Esophagus squamous epithelium (tissue), 5 donors: ENCODE measurements around the gene RASL10B. TPM values are rescaled to one million over a fixed set of nuclear protein-coding genes. Genes with fewer than 3 reads are reported as not detected.

ENCODE experiments used
- DNase-seq: peaks from one replicate; lab custom pipeline; 2025; lab: John Stamatoyannopoulos, UW
- H3K27ac ChIP-seq, 4 donors: fragments of 200-600 bp; sonication (generic); one replicate each; pipeline ENCODE4 v1.5.1; 2016 to 2019; ENCODE audit warnings: mild to moderate bottlenecking in 1 of 4
- H3K27me3 ChIP-seq, 4 donors: fragments of 200-600 bp; sonication (generic); 1 replicate in 3 of 4; 2 replicates in 1 of 4; pipeline versions ENCODE4 v1.5.1 to v1.6.0; 2017 to 2021; ENCODE audit warnings: antibody characterized with exemption in 1 of 4
- H3K36me3 ChIP-seq, 3 donors: fragments of 200-600 bp; sonication (generic); one replicate each; pipeline ENCODE4 v1.5.1; 2016 to 2019
- H3K4me1 ChIP-seq, 3 donors: fragments of 200-600 bp; sonication (generic); one replicate each; pipeline ENCODE4 v1.5.1; 2017 to 2019
- H3K4me3 ChIP-seq, 4 donors: fragments of 200-600 bp; sonication (generic); 1 replicate in 3 of 4; 2 replicates in 1 of 4; pipeline ENCODE4 v1.5.1; 2016 to 2019; ENCODE audit warnings: mild to moderate bottlenecking in 2 of 4, moderate library complexity in 1 of 4
- H3K9me3 ChIP-seq, 3 donors: fragments of 200-600 bp; sonication (generic); one replicate each; pipeline ENCODE4 v1.5.1; 2016 to 2019
- POLR2A ChIP-seq, 4 donors: fragments of 450-650 bp; IDR thresholded peaks; one replicate each; pipeline ENCODE4 v1.6.1; 2017; ENCODE audit warnings: antibody characterized with exemption in 4 of 4, mild to moderate bottlenecking in 4 of 4, moderate library complexity in 3 of 4
- WGBS, 2 donors: methylation state at CpG; one replicate each; pipeline ENCODE4 v1.1.5; 2018; 5-methylcytosine and 5-hydroxymethylcytosine counted together
- intact Hi-C: fragments of 100-400 bp; cut with DNase I; formaldehyde crosslinking; loops from one replicate; pipeline ENCODE4 v1.15.0; 2022
- total RNA-seq, 4 donors: library from RNA; depleted of rRNA; stranded (reverse); fragments of >200 nt; gene quantifications; one replicate each; pipeline ENCODE4 v1.1.0, GENCODE V29; 2016
- TF ChIP-seq, protein P1 (sequence below), 6 experiments: fragments of 450-650 bp in 4 of 6; fragments of 200-600 bp in 2 of 6; sonication (generic) in 2 of 6; IDR thresholded peaks; one replicate each; pipeline ENCODE4 v1.5.1; 2016 to 2019; ENCODE audit warnings: antibody characterized with exemption in 6 of 6, mild to moderate bottlenecking in 4 of 6, moderate library complexity in 4 of 6
- donor health status: DM: yes; HTN: yes; CAD: no.

The RASL10B gene
- total RNA-seq, 4 donors from 2014 or later: 0.34 to 1.5 (median 0.89) TPM

DNA sequence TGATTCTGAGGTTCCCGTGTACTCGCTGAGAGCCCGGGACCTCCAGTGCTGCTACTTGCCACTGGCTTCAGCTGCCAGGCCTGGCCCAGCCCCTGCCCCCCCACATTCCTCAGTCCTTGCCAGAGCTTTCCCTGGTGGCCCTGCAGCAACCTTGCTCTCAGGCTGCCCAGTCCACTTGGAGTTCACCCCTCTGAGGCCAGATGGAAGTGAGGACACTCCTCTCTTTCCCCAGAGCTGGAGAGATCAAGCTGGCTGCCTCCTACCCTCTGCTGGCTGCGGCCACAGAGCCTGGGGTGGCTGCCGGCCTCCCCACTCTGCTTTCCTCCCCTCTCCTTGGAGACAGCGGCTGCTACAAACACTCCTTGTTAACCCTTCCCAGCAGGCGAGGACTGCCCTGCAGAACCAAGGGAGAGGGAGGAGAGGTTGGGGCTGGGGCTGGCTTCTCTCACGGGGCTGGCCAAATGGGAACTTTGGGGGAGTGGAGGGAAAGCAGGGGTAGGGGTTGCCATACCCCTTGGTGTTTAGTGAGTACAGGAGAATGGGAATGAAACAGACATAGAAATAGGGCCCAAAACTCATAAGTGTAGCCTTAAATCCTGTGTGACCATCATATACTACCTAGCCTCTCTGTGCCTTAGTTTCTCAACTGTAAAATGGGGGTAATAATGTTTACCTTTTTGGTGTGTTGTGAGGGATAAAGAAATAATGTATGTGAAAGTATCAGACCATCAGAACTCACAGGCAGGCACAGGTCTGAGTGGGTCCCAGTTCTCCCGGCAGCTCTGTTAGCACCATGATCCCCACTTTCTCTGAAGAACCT lies 21.7 kb downstream of the RASL10B start, which contains the start of gene GAS2L2:
TSS of gene GAS2L2 (minus strand) at position 295 of the 820 bp plus-strand sequence. CDS start 389 bp downstream, outside the sequence.
- H3K4me1 ChIP-seq: peaks cover 8 to 39% (median 12%) of the 10 kb centered on the region in 3 donors
- TF ChIP-seq, protein P1, sequence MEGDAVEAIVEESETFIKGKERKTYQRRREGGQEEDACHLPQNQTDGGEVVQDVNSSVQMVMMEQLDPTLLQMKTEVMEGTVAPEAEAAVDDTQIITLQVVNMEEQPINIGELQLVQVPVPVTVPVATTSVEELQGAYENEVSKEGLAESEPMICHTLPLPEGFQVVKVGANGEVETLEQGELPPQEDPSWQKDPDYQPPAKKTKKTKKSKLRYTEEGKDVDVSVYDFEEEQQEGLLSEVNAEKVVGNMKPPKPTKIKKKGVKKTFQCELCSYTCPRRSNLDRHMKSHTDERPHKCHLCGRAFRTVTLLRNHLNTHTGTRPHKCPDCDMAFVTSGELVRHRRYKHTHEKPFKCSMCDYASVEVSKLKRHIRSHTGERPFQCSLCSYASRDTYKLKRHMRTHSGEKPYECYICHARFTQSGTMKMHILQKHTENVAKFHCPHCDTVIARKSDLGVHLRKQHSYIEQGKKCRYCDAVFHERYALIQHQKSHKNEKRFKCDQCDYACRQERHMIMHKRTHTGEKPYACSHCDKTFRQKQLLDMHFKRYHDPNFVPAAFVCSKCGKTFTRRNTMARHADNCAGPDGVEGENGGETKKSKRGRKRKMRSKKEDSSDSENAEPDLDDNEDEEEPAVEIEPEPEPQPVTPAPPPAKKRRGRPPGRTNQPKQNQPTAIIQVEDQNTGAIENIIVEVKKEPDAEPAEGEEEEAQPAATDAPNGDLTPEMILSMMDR (IDR thresholded peaks at IDR 0.05): no peak
- no peak for TF ChIP-seq POLR2A (IDR thresholded peaks at IDR 0.05)
- H3K9me3 ChIP-seq: no peaks in the 10 kb centered on the region
- WGBS, 2 donors: 41 to 57% methylated on average over 4 to 5 of the region's 9 CpGs
- no peak within 1 kb of the TSS for H3K4me3 ChIP-seq
- DNase-seq: no peak
- no peaks in the 10 kb centered on the region for H3K36me3 ChIP-seq
- H3K27ac ChIP-seq: no peak within 1 kb of the TSS
- intact Hi-C loops: no loop called here
- peaks cover 0 to 58% (median 2%) of the 10 kb centered on the region in 4 donors for H3K27me3 ChIP-seq

DNA sequence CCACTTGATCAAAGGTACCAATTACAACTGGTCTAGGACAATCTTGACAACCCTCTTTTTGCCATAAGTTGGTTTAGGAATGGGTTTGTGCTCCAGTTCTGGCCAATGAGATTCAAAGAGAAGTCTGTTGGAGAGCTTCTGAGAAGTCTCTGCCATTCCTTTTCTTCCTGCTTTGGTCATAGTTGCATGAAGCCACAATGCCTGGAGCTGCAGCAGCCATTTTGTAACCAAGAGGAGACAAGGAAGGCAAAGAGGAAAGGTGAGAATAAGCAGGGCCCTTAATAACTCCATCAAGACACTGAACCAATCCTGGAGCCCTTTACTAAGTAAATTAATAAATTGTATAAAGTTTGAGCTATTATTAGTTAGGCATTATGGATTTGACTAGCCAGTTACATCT lies 25.8 kb downstream of the RASL10B start:
- DNase-seq: no peak
- Histone ChIP-seq H3K36me3 (no peaks in the 10 kb centered on the region), H3K4me3 (no peak overlapping the region), H3K4me1 (peaks cover 0 to 10% (median 8%) of the 10 kb centered on the region in 3 donors), H3K9me3 (no peaks in the 10 kb centered on the region), H3K27ac (no peak overlapping the region), H3K27me3 (peaks cover 0 to 18% (median 0%) of the 10 kb centered on the region in 4 donors)
- TF ChIP-seq, protein P1 (IDR thresholded peaks at IDR 0.05): no peak
- no peak for TF ChIP-seq POLR2A (IDR thresholded peaks at IDR 0.05)
- intact Hi-C loops: no loop called here

DNA sequence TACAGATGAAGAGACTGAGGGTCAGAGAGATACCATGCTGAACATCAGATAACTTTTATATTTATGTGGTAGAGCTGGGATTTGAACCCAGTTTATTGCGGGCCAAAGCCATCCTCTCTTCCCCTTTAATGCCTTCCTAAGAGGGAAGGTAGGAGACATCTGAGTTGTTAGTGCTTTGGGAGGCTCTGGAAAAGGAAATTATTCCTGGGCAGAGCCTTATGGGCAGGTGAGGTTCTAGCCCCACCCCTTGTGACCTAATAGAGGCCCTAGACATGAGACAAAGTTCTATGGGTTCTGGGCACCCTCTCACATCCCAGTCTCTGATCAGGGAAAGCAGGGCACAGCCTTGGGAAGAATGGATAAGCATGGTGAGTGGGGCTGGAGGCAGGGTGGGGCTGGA lies 29.1 kb downstream of the RASL10B start, which contains the start of gene C17orf50:
TSS of gene C17orf50 (plus strand) at position 301 of the 400 bp plus-strand sequence. CDS start at position 356, 55 bp downstream.
- Histone ChIP-seq H3K36me3 (no peaks in the 10 kb centered on the region), H3K4me3 (no peak within 1 kb of the TSS), H3K4me1 (peaks cover 5 to 20% (median 14%) of the 10 kb centered on the region in 3 donors), H3K27me3 (no peaks in the 10 kb centered on the region), H3K27ac (no peak within 1 kb of the TSS), H3K9me3 (no peaks in the 10 kb centered on the region)
- intact Hi-C loops: no loop called here
- TF ChIP-seq POLR2A (IDR thresholded peaks at IDR 0.05): no peak
- TF ChIP-seq, protein P1 (IDR thresholded peaks at IDR 0.05): no peak
- 83% methylated on average over 1 of the region's 1 CpG; no CpG with 5 or more reads in 1 of the 2 donors for WGBS, 2 donors
- DNase-seq: no peak

DNA sequence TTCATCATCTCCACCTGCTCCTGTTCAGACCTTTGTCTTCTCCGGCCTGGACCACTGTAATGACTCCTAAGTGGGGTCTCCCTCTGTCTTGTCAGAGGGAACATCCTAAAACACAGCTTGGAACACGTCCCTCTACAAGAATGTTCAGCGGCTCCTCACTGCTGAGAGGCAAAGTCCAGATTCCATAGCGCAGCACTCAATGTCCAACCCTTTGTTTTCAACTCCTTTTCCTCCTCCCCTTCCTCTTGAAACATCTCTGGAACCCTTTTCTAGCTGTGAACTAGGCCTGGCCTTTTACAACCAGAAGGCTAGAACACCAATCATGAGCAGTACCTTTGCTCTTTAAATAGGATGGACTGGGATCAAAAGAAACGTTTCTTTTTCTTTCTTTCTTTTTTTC lies 30.2 kb downstream of the RASL10B start:
- no peak overlapping the region for H3K4me3 ChIP-seq
- no peak for DNase-seq
- no peaks in the 10 kb centered on the region for H3K36me3 ChIP-seq
- TF ChIP-seq, protein P1 (IDR thresholded peaks at IDR 0.05): no peak
- TF ChIP-seq POLR2A (IDR thresholded peaks at IDR 0.05): no peak
- intact Hi-C loops: no loop called here
- no peaks in the 10 kb centered on the region for H3K27me3 ChIP-seq
- H3K27ac ChIP-seq: no peak overlapping the region
- no peaks in the 10 kb centered on the region for H3K9me3 ChIP-seq
- 74% methylated on average over 5 of the region's 5 CpGs for WGBS, 2 donors
- peaks cover 5 to 20% (median 14%) of the 10 kb centered on the region in 3 donors for H3K4me1 ChIP-seq

DNA sequence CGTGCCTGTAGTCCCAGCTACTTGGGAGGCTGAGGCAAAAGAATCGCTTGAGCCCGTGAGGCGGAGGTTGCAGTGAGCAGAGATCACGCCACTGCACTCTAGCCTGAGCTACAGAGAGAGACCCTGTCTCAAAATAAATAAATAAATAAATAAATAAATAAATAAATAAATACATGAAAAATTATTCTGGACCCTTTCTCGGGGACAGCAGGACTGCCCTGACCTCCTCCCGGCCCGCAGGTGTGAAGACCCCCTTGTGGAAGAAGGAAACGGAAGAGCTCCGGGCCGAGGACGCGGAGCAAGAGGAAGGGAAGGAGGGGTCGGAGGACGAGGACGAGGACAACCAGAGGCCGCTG lies 32.3 kb downstream of the RASL10B start:
- no peaks in the 10 kb centered on the region for H3K36me3 ChIP-seq
- WGBS, 2 donors: 28 to 29% methylated on average over 17 of the region's 17 CpGs
- TF ChIP-seq, protein P1 (IDR thresholded peaks at IDR 0.05): no peak
- TF ChIP-seq POLR2A (IDR thresholded peaks at IDR 0.05): no peak
- intact Hi-C loops: loop anchor here (2.0 kb wide), 1 partner anchor 41 kb away; no protein-coding TSS in a partner anchor
- no peaks in the 10 kb centered on the region for H3K9me3 ChIP-seq
- H3K4me1 ChIP-seq: peaks cover 5 to 20% (median 14%) of the 10 kb centered on the region in 3 donors
- no peak overlapping the region for H3K27ac ChIP-seq
- H3K27me3 ChIP-seq: no peaks in the 10 kb centered on the region
- H3K4me3 ChIP-seq: peak overlapping the region; percentile 39 to 72 (median 48)
- DNase-seq: no peak
